ENCODE data around the gene BMPER.

BMPER gene

GRCh38 chr7:33950047-33950714 lies 44.8 kb downstream of the BMPER start:
- Histone ChIP-seq H3K36me3 (ENCODE audit: insufficient read depth, low read length) (no peaks in the 10 kb centered on the region), H3K9ac (ENCODE audit: low read depth, low read length) (no peak overlapping the region), H3K4me1 (ENCODE audit: insufficient read depth, low read length) (no peaks in the 10 kb centered on the region), H3K9me3 (ENCODE audit: control insufficient read depth, insufficient read depth, low read length) (no peaks in the 10 kb centered on the region)

GRCh38 chr7:33952824-33953223 lies 47.5 kb downstream of the BMPER start:
- H3K9me3 ChIP-seq (ENCODE audit: control insufficient read depth, insufficient read depth, low read length): no peaks in the 10 kb centered on the region

GRCh38 chr7:33958104-33958503 lies 52.8 kb downstream of the BMPER start:
- H3K9ac ChIP-seq (ENCODE audit: low read depth, low read length): no peak overlapping the region
- no peaks in the 10 kb centered on the region for H3K36me3 ChIP-seq (ENCODE audit: insufficient read depth, low read length)
- no peaks in the 10 kb centered on the region for H3K4me1 ChIP-seq (ENCODE audit: insufficient read depth, low read length)
- H3K9me3 ChIP-seq (ENCODE audit: control insufficient read depth, insufficient read depth, low read length): no peaks in the 10 kb centered on the region

More at GRCh38 chr7:33952824-33953223, 47.5 kb downstream of the BMPER start:
- H3K4me1 ChIP-seq (ENCODE audit: insufficient read depth, low read length): no peaks in the 10 kb centered on the region
- H3K36me3 ChIP-seq (ENCODE audit: insufficient read depth, low read length): no peaks in the 10 kb centered on the region
- H3K9ac ChIP-seq (ENCODE audit: low read depth, low read length): no peak overlapping the region

- Histone ChIP-seq H3K36me3 (ENCODE audit: insufficient read depth, low read length) (no peaks in the 10 kb centered on the region), H3K9ac (ENCODE audit: low read depth, low read length) (no peak overlapping the region), H3K4me1 (ENCODE audit: insufficient read depth, low read length) (no peaks in the 10 kb centered on the region), H3K9me3 (ENCODE audit: control insufficient read depth, insufficient read depth, low read length) (no peaks in the 10 kb centered on the region)
These were observed 54.3 kb downstream of the BMPER start for GRCh38 chr7:33959676-33960075.

GRCh38 chr7:33961948-33962347 lies 56.6 kb downstream of the BMPER start:
- Histone ChIP-seq H3K4me1 (ENCODE audit: insufficient read depth, low read length) (no peaks in the 10 kb centered on the region), H3K9ac (ENCODE audit: low read depth, low read length) (no peak overlapping the region), H3K9me3 (ENCODE audit: control insufficient read depth, insufficient read depth, low read length) (no peaks in the 10 kb centered on the region), H3K36me3 (ENCODE audit: insufficient read depth, low read length) (no peaks in the 10 kb centered on the region)

- Histone ChIP-seq H3K9me3 (ENCODE audit: control insufficient read depth, insufficient read depth, low read length) (no peaks in the 10 kb centered on the region), H3K9ac (ENCODE audit: low read depth, low read length) (no peak overlapping the region), H3K36me3 (ENCODE audit: insufficient read depth, low read length) (no peaks in the 10 kb centered on the region), H3K4me1 (ENCODE audit: insufficient read depth, low read length) (no peaks in the 10 kb centered on the region)
These were observed 59.3 kb downstream of the BMPER start for GRCh38 chr7:33964417-33965182.

- H3K4me1 ChIP-seq (ENCODE audit: insufficient read depth, low read length): peaks cover 6% of the 10 kb centered on the region; the same call in 1 of the 2 replicates
- H3K9ac ChIP-seq (ENCODE audit: low read depth, low read length): no peak overlapping the region
- no peaks in the 10 kb centered on the region for H3K36me3 ChIP-seq (ENCODE audit: insufficient read depth, low read length)
- no peaks in the 10 kb centered on the region for H3K9me3 ChIP-seq (ENCODE audit: control insufficient read depth, insufficient read depth, low read length)
These were observed 59.9 kb downstream of the BMPER start for GRCh38 chr7:33965183-33965744.

GRCh38 chr7:33968591-33968990 lies 63.3 kb downstream of the BMPER start:
- peaks cover 11% of the 10 kb centered on the region; the same call in 1 of the 2 replicates for H3K4me1 ChIP-seq (ENCODE audit: insufficient read depth, low read length)
- H3K9ac ChIP-seq (ENCODE audit: low read depth, low read length): no peak overlapping the region
- no peaks in the 10 kb centered on the region for H3K36me3 ChIP-seq (ENCODE audit: insufficient read depth, low read length)
- no peaks in the 10 kb centered on the region for H3K9me3 ChIP-seq (ENCODE audit: control insufficient read depth, insufficient read depth, low read length)

GRCh38 chr7:33970536-33970935 lies 65.2 kb downstream of the BMPER start:
- Histone ChIP-seq H3K36me3 (ENCODE audit: insufficient read depth, low read length) (no peaks in the 10 kb centered on the region), H3K4me1 (ENCODE audit: insufficient read depth, low read length) (peaks cover 11% of the 10 kb centered on the region; the same call in 1 of the 2 replicates), H3K9me3 (ENCODE audit: control insufficient read depth, insufficient read depth, low read length) (no peaks in the 10 kb centered on the region), H3K9ac (ENCODE audit: low read depth, low read length) (no peak overlapping the region)

- H3K9me3 ChIP-seq (ENCODE audit: control insufficient read depth, insufficient read depth, low read length): no peaks in the 10 kb centered on the region
- no peak overlapping the region for H3K9ac ChIP-seq (ENCODE audit: low read depth, low read length)
These were observed 65.8 kb downstream of the BMPER start for GRCh38 chr7:33971106-33971505.

GRCh38 chr7:33973231-33974015 lies 68.1 kb downstream of the BMPER start:
- peaks cover 11% of the 10 kb centered on the region; the same call in 1 of the 2 replicates for H3K4me1 ChIP-seq (ENCODE audit: insufficient read depth, low read length)
- H3K9ac ChIP-seq (ENCODE audit: low read depth, low read length): no peak overlapping the region
- H3K9me3 ChIP-seq (ENCODE audit: control insufficient read depth, insufficient read depth, low read length): no peaks in the 10 kb centered on the region
- H3K36me3 ChIP-seq (ENCODE audit: insufficient read depth, low read length): no peaks in the 10 kb centered on the region

More at GRCh38 chr7:33971106-33971505, 65.8 kb downstream of the BMPER start:
- Histone ChIP-seq H3K4me1 (ENCODE audit: insufficient read depth, low read length) (peaks cover 11% of the 10 kb centered on the region; the same call in 1 of the 2 replicates), H3K36me3 (ENCODE audit: insufficient read depth, low read length) (no peaks in the 10 kb centered on the region)

GRCh38 chr7:33979300-33979806 lies 74.0 kb downstream of the BMPER start:
- no peaks in the 10 kb centered on the region for H3K36me3 ChIP-seq (ENCODE audit: insufficient read depth, low read length)
- H3K9me3 ChIP-seq (ENCODE audit: control insufficient read depth, insufficient read depth, low read length): no peaks in the 10 kb centered on the region
- 0 out of 2 replicates have a peak, but pooled peaks cover 3% of the 10 kb centered on the region for H3K4me1 ChIP-seq (ENCODE audit: insufficient read depth, low read length)
- H3K9ac ChIP-seq (ENCODE audit: low read depth, low read length): no peak overlapping the region

GRCh38 chr7:33979807-33980355 lies 74.5 kb downstream of the BMPER start:
- H3K36me3 ChIP-seq (ENCODE audit: insufficient read depth, low read length): no peaks in the 10 kb centered on the region
- no peak overlapping the region for H3K9ac ChIP-seq (ENCODE audit: low read depth, low read length)
- no peaks in the 10 kb centered on the region for H3K9me3 ChIP-seq (ENCODE audit: control insufficient read depth, insufficient read depth, low read length)
- H3K4me1 ChIP-seq (ENCODE audit: insufficient read depth, low read length): 0 out of 2 replicates have a peak, but pooled peaks cover 3% of the 10 kb centered on the region

- Histone ChIP-seq H3K9ac (ENCODE audit: low read depth, low read length) (no peak overlapping the region), H3K9me3 (ENCODE audit: control insufficient read depth, insufficient read depth, low read length) (no peaks in the 10 kb centered on the region), H3K36me3 (ENCODE audit: insufficient read depth, low read length) (no peaks in the 10 kb centered on the region), H3K4me1 (ENCODE audit: insufficient read depth, low read length) (0 out of 2 replicates have a peak, but pooled peaks cover 3% of the 10 kb centered on the region)
These were observed 75.9 kb downstream of the BMPER start for GRCh38 chr7:33981226-33981625.
